Body of pancreas (tissue), 4 donors: ENCODE results near the gene CPNE9. TPM values are rescaled to one million over a fixed set of nuclear protein-coding genes. Genes with fewer than 3 reads are reported as not detected.

Source experiments
- ATAC-seq: fragments of 150-250 bp; one replicate; pipeline ENCODE4 v1.9.1; 2016
- DNase-seq, 4 donors: peaks; one replicate each; pipeline ENCODE4 v3.0.0-alpha.2; 2019
- H3K27ac ChIP-seq, 4 donors: fragments of 200-600 bp; sonication (generic); 1 replicate in 3 of 4; 2 replicates in 1 of 4; pipeline versions ENCODE4 v1.5.1 to v1.6.1; 2016 to 2019; ENCODE audit warnings: mild to moderate bottlenecking in 1 of 4, mixed read lengths in 1 of 4, moderate library complexity in 1 of 4
- H3K27me3 ChIP-seq, 2 donors: fragments of 200-600 bp; sonication (generic); one replicate each; pipeline ENCODE4 v1.6.0; 2016; ENCODE audit warnings: mild to moderate bottlenecking in 1 of 2
- H3K36me3 ChIP-seq, 2 donors: fragments of 200-600 bp; sonication (generic); replicated peaks in 1 of 2; 2 replicates each; pipeline ENCODE4 v1.5.1; 2016; ENCODE audit warnings: low read depth in 2 of 2; ENCODE audit not compliant: insufficient read depth in 1 of 2
- H3K4me1 ChIP-seq: fragments of 200-600 bp; sonication (generic); one replicate; pipeline ENCODE4 v1.6.0; 2016
- H3K4me3 ChIP-seq, 2 donors: fragments of 200-600 bp; sonication (generic); 1 replicate in 1 of 2; 2 replicates in 1 of 2; pipeline ENCODE4 v1.5.1; 2016 to 2019
- H3K9me3 ChIP-seq, 3 donors: fragments of 200-600 bp; sonication (generic); 1 replicate in 2 of 3; 2 replicates in 1 of 3; pipeline ENCODE4 v1.5.1; 2016
- POLR2A ChIP-seq, 3 donors: fragments of 450-650 bp; IDR thresholded peaks; one replicate each; pipeline ENCODE4 v1.6.1; 2016; ENCODE audit warnings: antibody characterized with exemption in 3 of 3, mild to moderate bottlenecking in 2 of 3
- WGBS, 2 donors: methylation state at CpG; one replicate each; pipeline ENCODE4 v1.1.5; 2017; 5-methylcytosine and 5-hydroxymethylcytosine counted together
- intact Hi-C: fragments of 100-400 bp; cut with DNase I; formaldehyde crosslinking; loops from one replicate; pipeline ENCODE4 v1.15.1; 2023
- total RNA-seq, 2 donors: library from RNA; depleted of rRNA; stranded (reverse); fragments of >200 nt; gene quantifications; one replicate each; pipeline ENCODE4 v1.1.0, GENCODE V29; 2016
- TF ChIP-seq, protein P1 (sequence below), 7 experiments: fragments of 450-650 bp in 4 of 7; fragments of 200-600 bp in 3 of 7; sonication (generic) in 3 of 7; IDR thresholded peaks; one replicate each; pipeline ENCODE4 v1.5.1; 2016 to 2019; ENCODE audit warnings: antibody characterized with exemption in 7 of 7

The CPNE9 gene
- total RNA-seq, 2 donors from 2014 or later, result not detected

DNA sequence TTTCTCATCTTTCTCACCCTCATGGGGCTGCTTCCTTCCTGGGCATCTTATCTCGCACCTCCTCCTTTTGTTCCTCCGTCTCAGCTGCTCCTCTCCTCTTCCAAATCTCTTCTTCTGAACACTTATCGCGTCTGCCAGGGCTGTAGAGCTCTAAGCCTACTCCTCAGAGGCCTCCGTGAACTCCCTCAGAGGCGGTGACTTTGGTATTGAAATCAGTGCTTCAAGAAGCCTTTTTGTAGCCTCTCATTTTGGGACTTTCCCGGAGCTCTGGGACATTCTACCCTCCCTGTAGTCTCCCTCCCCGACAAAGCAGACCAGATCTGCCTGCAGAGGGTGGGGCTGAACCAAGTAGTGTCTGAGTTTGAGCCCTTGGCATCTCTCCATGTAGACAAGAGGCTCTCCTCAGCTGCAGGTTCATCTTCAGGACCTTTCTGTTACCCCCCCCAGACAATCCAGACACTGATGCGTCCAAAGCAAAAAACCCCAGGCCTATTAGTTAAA lies 17.5 kb upstream of the CPNE9 start:
- TF ChIP-seq, protein P1, sequence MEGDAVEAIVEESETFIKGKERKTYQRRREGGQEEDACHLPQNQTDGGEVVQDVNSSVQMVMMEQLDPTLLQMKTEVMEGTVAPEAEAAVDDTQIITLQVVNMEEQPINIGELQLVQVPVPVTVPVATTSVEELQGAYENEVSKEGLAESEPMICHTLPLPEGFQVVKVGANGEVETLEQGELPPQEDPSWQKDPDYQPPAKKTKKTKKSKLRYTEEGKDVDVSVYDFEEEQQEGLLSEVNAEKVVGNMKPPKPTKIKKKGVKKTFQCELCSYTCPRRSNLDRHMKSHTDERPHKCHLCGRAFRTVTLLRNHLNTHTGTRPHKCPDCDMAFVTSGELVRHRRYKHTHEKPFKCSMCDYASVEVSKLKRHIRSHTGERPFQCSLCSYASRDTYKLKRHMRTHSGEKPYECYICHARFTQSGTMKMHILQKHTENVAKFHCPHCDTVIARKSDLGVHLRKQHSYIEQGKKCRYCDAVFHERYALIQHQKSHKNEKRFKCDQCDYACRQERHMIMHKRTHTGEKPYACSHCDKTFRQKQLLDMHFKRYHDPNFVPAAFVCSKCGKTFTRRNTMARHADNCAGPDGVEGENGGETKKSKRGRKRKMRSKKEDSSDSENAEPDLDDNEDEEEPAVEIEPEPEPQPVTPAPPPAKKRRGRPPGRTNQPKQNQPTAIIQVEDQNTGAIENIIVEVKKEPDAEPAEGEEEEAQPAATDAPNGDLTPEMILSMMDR (IDR thresholded peaks at IDR 0.05), result no peak
- TF ChIP-seq POLR2A (IDR thresholded peaks at IDR 0.05), result no peak
- intact Hi-C loops, result no loop called here
- H3K27me3 ChIP-seq, result no peaks in the 10 kb centered on the region
- H3K4me3 ChIP-seq, result no peak overlapping the region
- no peak for DNase-seq
- no peaks in the 10 kb centered on the region for H3K9me3 ChIP-seq
- WGBS, 2 donors, result 93 to 94% methylated on average over 9 of the region's 9 CpGs
- ATAC-seq, result no peak
- peaks cover 15 to 62% of the 10 kb centered on the region in 2 donors for H3K36me3 ChIP-seq
- H3K4me1 ChIP-seq, result peaks cover 4% of the 10 kb centered on the region
- no peak overlapping the region for H3K27ac ChIP-seq

DNA sequence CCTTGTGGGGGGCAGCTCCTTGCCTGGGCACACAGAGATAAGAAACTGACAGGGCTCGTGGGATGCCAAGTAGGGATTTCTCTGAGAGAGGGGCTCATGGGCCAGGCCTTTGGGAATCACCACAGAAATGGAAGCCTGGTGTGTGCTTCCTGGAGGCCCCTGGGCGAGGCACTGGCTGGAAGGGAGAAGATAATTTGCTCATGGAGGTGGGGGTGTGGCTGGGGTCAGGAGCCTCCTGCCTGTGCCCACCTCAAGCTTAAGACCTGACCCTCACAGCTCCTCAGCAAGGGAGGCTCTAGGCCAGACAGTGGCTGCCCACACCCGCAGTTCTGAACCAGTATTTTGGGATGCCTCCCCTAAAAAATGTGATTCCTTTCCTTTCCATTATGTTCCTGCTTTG lies 16.9 kb upstream of the CPNE9 start:
- H3K4me1 ChIP-seq, result no peaks in the 10 kb centered on the region
- intact Hi-C loops, result no loop called here

DNA sequence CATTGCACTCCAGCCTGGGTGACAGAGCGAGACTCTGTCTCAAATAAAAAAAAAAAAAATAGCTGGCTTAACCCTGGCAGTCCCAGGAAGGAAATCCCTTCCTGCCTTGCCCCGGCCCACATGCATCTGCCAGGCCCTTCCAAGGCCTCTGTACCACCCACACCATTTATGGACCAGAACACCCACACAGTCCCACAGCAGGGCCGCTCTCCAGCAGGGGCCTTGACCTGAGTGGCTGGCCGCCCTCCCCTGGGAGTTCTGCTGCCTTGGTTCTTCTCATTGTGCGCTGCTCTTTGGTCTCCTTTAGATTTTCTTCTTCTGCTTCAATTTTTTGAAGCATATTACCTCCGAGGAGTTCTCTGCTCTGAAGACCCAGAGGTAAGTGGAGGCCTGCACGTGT lies 16.1 kb upstream of the CPNE9 start:
- TF ChIP-seq POLR2A (IDR thresholded peaks at IDR 0.05), result no peak
- TF ChIP-seq, protein P1 (IDR thresholded peaks at IDR 0.05), result no peak

More for the DNA sequence above, 16.9 kb upstream of the CPNE9 start:
- TF ChIP-seq, protein P1 (IDR thresholded peaks at IDR 0.05), result no peak
- TF ChIP-seq POLR2A (IDR thresholded peaks at IDR 0.05), result no peak
- Histone ChIP-seq H3K9me3 (no peaks in the 10 kb centered on the region), H3K36me3 (peaks cover 15 to 67% of the 10 kb centered on the region in 2 donors), H3K27ac (no peak overlapping the region), H3K27me3 (no peaks in the 10 kb centered on the region), H3K4me3 (no peak overlapping the region)
- ATAC-seq (no peak), DNase-seq (no peak)
- WGBS, 2 donors, result 96 to 100% methylated on average over 3 of the region's 3 CpGs

DNA sequence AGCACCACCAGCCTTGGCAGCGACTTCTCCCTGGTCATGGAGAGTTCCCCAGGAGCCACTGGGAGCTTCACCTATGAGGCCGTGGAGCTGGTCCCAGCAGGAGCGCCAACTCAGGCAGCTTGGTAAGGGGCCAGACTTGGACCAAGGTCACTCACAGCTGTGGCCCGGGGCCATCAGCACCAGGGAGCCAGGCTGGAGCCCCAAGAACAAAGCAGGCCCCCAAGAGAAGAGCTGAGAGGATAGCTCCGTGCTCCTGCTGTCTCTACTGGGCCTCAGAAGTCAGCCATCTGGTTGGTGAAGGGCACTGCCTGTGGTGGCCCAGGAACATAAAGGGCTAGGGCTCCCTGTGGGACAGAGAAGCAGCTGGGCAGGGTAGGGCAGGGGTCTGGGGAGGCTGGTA lies 14.7 kb upstream of the CPNE9 start:
- TF ChIP-seq, protein P1 (IDR thresholded peaks at IDR 0.05), result no peak
- no peak for TF ChIP-seq POLR2A (IDR thresholded peaks at IDR 0.05)
- intact Hi-C loops, result no loop called here
- H3K27me3 ChIP-seq, result no peaks in the 10 kb centered on the region
- DNase-seq, result no peak
- no peak overlapping the region for H3K4me3 ChIP-seq
- no peak overlapping the region for H3K27ac ChIP-seq
- peaks cover 15 to 63% of the 10 kb centered on the region in 2 donors for H3K36me3 ChIP-seq
- no peaks in the 10 kb centered on the region for H3K4me1 ChIP-seq
- no peaks in the 10 kb centered on the region for H3K9me3 ChIP-seq
- ATAC-seq, result no peak
- 72 to 87% methylated on average over 4 to 5 of the region's 5 CpGs for WGBS, 2 donors

More for the DNA sequence above, 16.1 kb upstream of the CPNE9 start:
- no peak overlapping the region for H3K27ac ChIP-seq
- ATAC-seq, result no peak
- H3K4me1 ChIP-seq, result no peaks in the 10 kb centered on the region
- H3K4me3 ChIP-seq, result no peak overlapping the region
- no peaks in the 10 kb centered on the region for H3K27me3 ChIP-seq
- WGBS, 2 donors, result 92 to 99% methylated on average over 6 to 7 of the region's 7 CpGs
- intact Hi-C loops, result no loop called here
- H3K36me3 ChIP-seq, result peaks cover 15 to 69% of the 10 kb centered on the region in 2 donors
- H3K9me3 ChIP-seq, result no peaks in the 10 kb centered on the region
- no peak for DNase-seq

DNA sequence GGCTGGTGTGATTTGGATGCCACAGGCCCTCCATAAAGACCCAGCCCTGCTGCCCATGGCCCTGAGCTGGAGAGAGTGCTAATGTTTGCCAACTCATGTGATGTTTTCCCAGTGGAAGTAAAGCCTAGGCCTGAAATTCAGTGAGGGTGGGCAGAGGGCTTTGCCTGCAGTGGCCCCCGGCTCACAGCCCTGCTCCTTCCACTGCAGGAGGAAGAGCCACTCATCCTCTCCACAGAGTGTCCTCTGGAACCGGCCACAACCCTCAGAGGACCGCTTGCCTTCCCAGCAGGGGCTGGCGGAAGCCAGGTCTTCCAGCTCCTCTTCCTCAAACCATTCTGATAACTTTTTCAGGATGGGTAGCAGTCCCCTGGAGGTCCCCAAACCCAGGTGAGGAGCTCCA lies 13.9 kb upstream of the CPNE9 start:
- DNase-seq (no peak), ATAC-seq (no peak)
- Histone ChIP-seq H3K4me1 (no peaks in the 10 kb centered on the region), H3K27ac (no peak overlapping the region), H3K27me3 (no peaks in the 10 kb centered on the region), H3K4me3 (no peak overlapping the region), H3K9me3 (no peaks in the 10 kb centered on the region), H3K36me3 (peaks cover 15 to 62% of the 10 kb centered on the region in 2 donors)
- intact Hi-C loops, result no loop called here
- 93% methylated on average over 4 of the region's 4 CpGs; no CpG with 5 or more reads in 1 of the 2 donors for WGBS, 2 donors
- no peak for TF ChIP-seq POLR2A (IDR thresholded peaks at IDR 0.05)
- TF ChIP-seq, protein P1 (IDR thresholded peaks at IDR 0.05), result no peak
